ENCODE data around the gene PPEF1. TPM values are rescaled to one million over a fixed set of nuclear protein-coding genes. Genes with fewer than 3 reads are reported as not detected.

Gene PPEF1
- total and polyA plus RNA-seq, 9 of the 15 experiments (the other 6 are each of a cell fraction or from before 2014, with no cell fraction given): not detected

DNA sequence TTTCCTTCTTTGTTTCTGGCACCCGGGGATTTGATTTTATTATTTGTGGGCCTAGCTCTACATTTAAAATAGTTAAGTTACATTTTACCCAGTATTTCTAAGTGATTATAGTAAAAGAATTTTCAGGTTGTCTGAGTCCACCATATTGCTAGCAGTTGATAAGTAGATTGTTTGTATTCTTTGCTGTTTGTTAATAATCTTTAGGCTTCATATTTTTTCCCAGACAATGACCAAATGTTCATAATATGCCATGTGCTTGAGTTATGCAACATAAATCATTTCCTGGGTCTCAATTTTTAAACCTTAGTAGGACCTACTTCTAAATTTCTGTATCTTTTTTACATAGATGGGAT, 149.2 kb downstream of the PPEF1 start (continued):
- TF ChIP-seq E2F6 (IDR thresholded peaks at IDR 0.05; ENCODE audit: borderline replicate concordance in 1 of 2, extremely low read depth in 1 of 2, insufficient read depth in 1 of 2, insufficient read length in 1 of 2, low read depth in 1 of 2, low read length in 1 of 2, poor library complexity in 1 of 2, severe bottlenecking in 1 of 2) (no peak), BDP1 (IDR thresholded peaks at IDR 0.05; ENCODE audit: insufficient read depth, insufficient read length) (no peak)

GRCh38 chrX:18861511-18861910, 154.1 kb downstream of the PPEF1 start:
- H3K36me3 ChIP-seq (ENCODE audit: control insufficient read depth, insufficient read depth, low read length): no peaks in the 10 kb centered on the region
- ATAC-seq: no peak
- H3K4me2 ChIP-seq (ENCODE audit: insufficient read depth, low read length): no peak overlapping the region
- ChIA-PET CTCF (ENCODE audit: low intra/inter-chr PET ratio) (no interaction called here), POLR2A (interaction anchor here (1.0 kb wide), 1 partner anchor 80 kb away, joined by 3 read pairs; no protein-coding TSS in a partner anchor)
- no peak overlapping the region for H3K27ac ChIP-seq (ENCODE audit: extremely low read depth, low read depth, low read length)
- intact Hi-C loops (cut with micrococcal nuclease) (no loop called here), in situ Hi-C loops (cut with MboI) (no loop called here)
- FAIRE-seq: no peak
- BruUV-seq (replicated peaks): no TSS peak
- no peaks in the 10 kb centered on the region for H3K79me2 ChIP-seq (ENCODE audit: control insufficient read depth, insufficient read depth, low read length)
- TF ChIP-seq RUNX1 (IDR thresholded peaks at IDR 0.05; ENCODE audit: low read depth) (no peak), CBX1 (IDR thresholded peaks at IDR 0.05; ENCODE audit: low read depth) (no peak), SUPT5H (IDR thresholded peaks at IDR 0.05) (no peak), ZC3H11A (IDR thresholded peaks at IDR 0.05; ENCODE audit: low read depth, low read length) (no peak), SREBF2 (CRISPR knock-in tag; IDR thresholded peaks at IDR 0.05) (no peak), BDP1 (IDR thresholded peaks at IDR 0.05; ENCODE audit: insufficient read depth, insufficient read length) (no peak), SNRNP70 (optimal IDR thresholded peaks at IDR 0.05; ENCODE audit: low read depth, low read length) (no peak), ZBTB1 (CRISPR knock-in tag; IDR thresholded peaks at IDR 0.05; ENCODE audit: borderline replicate concordance, low read depth) (no peak), GTF2E2 (tag; IDR thresholded peaks at IDR 0.05) (no peak), HES1 (IDR thresholded peaks at IDR 0.05; ENCODE audit: low read depth) (no peak), RFX1 (IDR thresholded peaks at IDR 0.05) (no peak), MEF2D (tag; conservative IDR thresholded peaks at IDR 0.05; ENCODE audit: low read depth) (no peak)
- no peak overlapping the region for H3K9ac ChIP-seq (ENCODE audit: insufficient read depth in 1 of 2, low read depth in 2 of 2, low read length in 2 of 2)
- no peaks in the 10 kb centered on the region for H3K27me3 ChIP-seq (ENCODE audit: control insufficient read depth in 2 of 2, insufficient read depth in 2 of 2, low read length in 2 of 2)
- no peak for DNase-seq (ENCODE audit: extremely low read depth in 1 of 4, low spot score in 3 of 4)
- no peak overlapping the region for H2AFZ ChIP-seq (ENCODE audit: low read depth, low read length)
- no peaks in the 10 kb centered on the region for H3K9me3 ChIP-seq (replicated peaks; ENCODE audit: control insufficient read depth, insufficient read depth, low read depth, low read length)
- H4K20me1 ChIP-seq (replicated peaks; ENCODE audit: control insufficient read depth, insufficient read depth, low read length): no peaks in the 10 kb centered on the region
- H3K4me3 ChIP-seq: no peak overlapping the region
- no peaks in the 10 kb centered on the region for H3K4me1 ChIP-seq (replicated peaks in 1 of 2; ENCODE audit: control insufficient read depth in 2 of 2, insufficient read depth in 2 of 2, low read length in 2 of 2)
- H3K9me1 ChIP-seq (ENCODE audit: control insufficient read depth, insufficient read depth, low read length): no peaks in the 10 kb centered on the region
- 18% methylated on average over 5 of the region's 5 CpGs for WGBS (ENCODE audit: insufficient coverage, low coverage, missing lambda C conversion rate)
